SK-N-SH treated with all-trans-retinoic acid at 6 μM for 48 hours (cell line): ENCODE data around the gene PRRG1.

Source experiments
- ARNTL ChIP-seq: fragments of 450-650 bp; formaldehyde crosslinking; IDR thresholded peaks from 2 replicates; pipeline ENCODE4 v1.5.0; 2020; ENCODE audit warnings: low read depth, mild to moderate bottlenecking, moderate library complexity, borderline replicate concordance
- PPARA ChIP-seq: fragments of 250-450 bp; sonication (Bioruptor Pico); IDR thresholded peaks from 2 replicates; pipeline ENCODE4 v1.5.0; 2020; ENCODE audit warnings: mild to moderate bottlenecking, borderline replicate concordance
- RARB ChIP-seq: fragments of 250-450 bp; sonication (Bioruptor Pico); IDR thresholded peaks from 2 replicates; pipeline ENCODE4 v1.8.0; 2021; ENCODE audit warnings: mild to moderate bottlenecking, moderate library complexity
- ZFP3 ChIP-seq: fragments of 250-450 bp; sonication (Bioruptor Pico); IDR thresholded peaks from 2 replicates; pipeline ENCODE4 v1.5.0; 2020; ENCODE audit warnings: mild to moderate bottlenecking, moderate library complexity
- ZNF8 ChIP-seq: fragments of 450-650 bp; formaldehyde crosslinking; IDR thresholded peaks from 2 replicates; pipeline ENCODE4 v1.5.0; 2020; ENCODE audit warnings: mild to moderate bottlenecking, moderate library complexity

- TF ChIP-seq ARNTL (CRISPR knock-in tag): no peak
- TF ChIP-seq ZNF8: no peak
- no peak for TF ChIP-seq RARB (CRISPR knock-in tag)
- TF ChIP-seq PPARA: no peak
- TF ChIP-seq ZFP3 (CRISPR knock-in tag): no peak
These were observed 16.0 kb upstream of the PRRG1 start for GRCh38 chrX:37332987-37333658.
